Measurements from ENCODE around the gene ATP5F1E. TPM values are rescaled to one million over a fixed set of nuclear protein-coding genes. Genes with fewer than 3 reads are reported as not detected.

Gene ATP5F1E
- total RNA-seq, 4 donors from 2014 or later, result 11.6 to 35.5 (median 26.0) TPM

GRCh38 chr20:59050437-59050836 lies 18.3 kb upstream of the ATP5F1E start:
- WGBS, 2 donors, result 29 to 64% methylated on average over 1 of the region's 1 CpG
- Histone ChIP-seq H3K27me3 (peaks cover 0 to 29% (median 0%) of the 10 kb centered on the region in 4 donors), H3K36me3 (no peaks in the 10 kb centered on the region), H3K4me3 (no peak overlapping the region), H3K4me1 (no peaks in the 10 kb centered on the region), H3K9me3 (no peaks in the 10 kb centered on the region), H3K27ac (no peak overlapping the region)
- no peak for DNase-seq
- TF ChIP-seq, protein P1, sequence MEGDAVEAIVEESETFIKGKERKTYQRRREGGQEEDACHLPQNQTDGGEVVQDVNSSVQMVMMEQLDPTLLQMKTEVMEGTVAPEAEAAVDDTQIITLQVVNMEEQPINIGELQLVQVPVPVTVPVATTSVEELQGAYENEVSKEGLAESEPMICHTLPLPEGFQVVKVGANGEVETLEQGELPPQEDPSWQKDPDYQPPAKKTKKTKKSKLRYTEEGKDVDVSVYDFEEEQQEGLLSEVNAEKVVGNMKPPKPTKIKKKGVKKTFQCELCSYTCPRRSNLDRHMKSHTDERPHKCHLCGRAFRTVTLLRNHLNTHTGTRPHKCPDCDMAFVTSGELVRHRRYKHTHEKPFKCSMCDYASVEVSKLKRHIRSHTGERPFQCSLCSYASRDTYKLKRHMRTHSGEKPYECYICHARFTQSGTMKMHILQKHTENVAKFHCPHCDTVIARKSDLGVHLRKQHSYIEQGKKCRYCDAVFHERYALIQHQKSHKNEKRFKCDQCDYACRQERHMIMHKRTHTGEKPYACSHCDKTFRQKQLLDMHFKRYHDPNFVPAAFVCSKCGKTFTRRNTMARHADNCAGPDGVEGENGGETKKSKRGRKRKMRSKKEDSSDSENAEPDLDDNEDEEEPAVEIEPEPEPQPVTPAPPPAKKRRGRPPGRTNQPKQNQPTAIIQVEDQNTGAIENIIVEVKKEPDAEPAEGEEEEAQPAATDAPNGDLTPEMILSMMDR (IDR thresholded peaks at IDR 0.05), result no peak
- TF ChIP-seq POLR2A (IDR thresholded peaks at IDR 0.05), result no peak
- intact Hi-C loops (cut with DNase I), result no loop called here

DNA sequence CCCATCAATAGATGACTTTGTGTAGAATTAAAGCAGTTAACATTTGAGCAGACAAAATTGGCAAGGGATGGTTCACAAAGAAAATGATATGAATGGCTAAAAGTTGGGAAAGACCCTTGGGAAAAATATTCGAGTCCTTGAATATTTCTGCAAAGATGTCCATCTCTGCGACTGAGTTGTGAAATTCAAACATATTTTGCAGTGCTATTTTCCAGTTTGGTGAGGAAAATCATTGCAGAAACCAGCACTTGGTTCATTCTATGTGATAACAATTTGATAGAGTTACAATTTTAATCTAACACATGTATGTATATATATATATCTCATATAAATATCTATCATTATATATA lies 16.5 kb upstream of the ATP5F1E start:
- peaks cover 0 to 7% (median 0%) of the 10 kb centered on the region in 3 donors for H3K4me1 ChIP-seq
- H3K36me3 ChIP-seq, result no peaks in the 10 kb centered on the region
- H3K9me3 ChIP-seq, result no peaks in the 10 kb centered on the region
- no peak overlapping the region for H3K27ac ChIP-seq
- intact Hi-C loops (cut with DNase I), result no loop called here
- DNase-seq, result no peak
- no peak overlapping the region for H3K4me3 ChIP-seq
- WGBS, 2 donors, result 81 to 90% methylated on average over 2 of the region's 2 CpGs
- no peak for TF ChIP-seq POLR2A (IDR thresholded peaks at IDR 0.05)
- TF ChIP-seq, protein P1 (IDR thresholded peaks at IDR 0.05), result no peak
- peaks cover 0 to 27% (median 0%) of the 10 kb centered on the region in 4 donors for H3K27me3 ChIP-seq

- H3K27me3 ChIP-seq, result peaks cover 0 to 24% (median 0%) of the 10 kb centered on the region in 4 donors
- intact Hi-C loops (cut with DNase I), result no loop called here
- no peak for TF ChIP-seq POLR2A (IDR thresholded peaks at IDR 0.05)
- TF ChIP-seq, protein P1 (IDR thresholded peaks at IDR 0.05), result no peak
- DNase-seq, result no peak
- H3K4me3 ChIP-seq, result no peak overlapping the region
- no peak overlapping the region for H3K27ac ChIP-seq
- H3K9me3 ChIP-seq, result no peaks in the 10 kb centered on the region
- H3K36me3 ChIP-seq, result no peaks in the 10 kb centered on the region
- 73 to 78% methylated on average over 5 of the region's 5 CpGs for WGBS, 2 donors
- H3K4me1 ChIP-seq, result peaks cover 2 to 12% (median 4%) of the 10 kb centered on the region in 3 donors
These were observed 16.0 kb upstream of the ATP5F1E start for GRCh38 chr20:59047938-59048680.

DNA sequence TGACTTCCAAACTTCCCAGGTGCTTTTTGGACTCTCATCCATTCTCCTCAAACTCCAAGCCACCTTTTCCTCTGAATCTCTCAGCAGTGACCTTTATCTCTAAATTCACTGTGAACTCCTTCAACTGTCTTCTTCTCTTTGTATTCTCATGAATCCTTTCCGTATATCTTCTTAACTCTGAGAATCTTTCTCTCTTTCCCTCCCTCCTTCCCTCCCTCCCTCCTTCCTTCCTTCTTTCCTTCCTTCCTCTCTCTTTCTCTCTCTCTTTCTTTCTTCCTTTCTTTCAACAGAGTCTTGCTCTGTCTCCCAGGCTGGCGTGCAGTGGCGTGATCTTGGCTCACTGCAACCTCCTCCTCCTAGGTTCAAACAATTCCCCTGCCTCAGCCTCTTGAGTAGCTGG lies 14.7 kb upstream of the ATP5F1E start:
- peaks cover 3 to 18% (median 7%) of the 10 kb centered on the region in 3 donors for H3K4me1 ChIP-seq
- H3K9me3 ChIP-seq, result no peaks in the 10 kb centered on the region
- no peak for DNase-seq
- TF ChIP-seq POLR2A (IDR thresholded peaks at IDR 0.05), result no peak
- TF ChIP-seq, protein P1 (IDR thresholded peaks at IDR 0.05), result no peak
- intact Hi-C loops (cut with DNase I), result no loop called here
- H3K27ac ChIP-seq, result no peak overlapping the region
- peaks cover 0 to 15% (median 0%) of the 10 kb centered on the region in 4 donors for H3K27me3 ChIP-seq
- 91 to 92% methylated on average over 3 of the region's 3 CpGs for WGBS, 2 donors
- no peaks in the 10 kb centered on the region for H3K36me3 ChIP-seq
- no peak overlapping the region for H3K4me3 ChIP-seq

GRCh38 chr20:59044796-59045195 lies 12.7 kb upstream of the ATP5F1E start:
- Histone ChIP-seq H3K36me3 (no peaks in the 10 kb centered on the region), H3K4me3 (no peak overlapping the region), H3K27me3 (peaks cover 0 to 4% (median 0%) of the 10 kb centered on the region in 4 donors), H3K9me3 (no peaks in the 10 kb centered on the region), H3K4me1 (peaks cover 12 to 39% (median 20%) of the 10 kb centered on the region in 3 donors), H3K27ac (no peak overlapping the region)
- no peak for DNase-seq
- TF ChIP-seq, protein P1 (IDR thresholded peaks at IDR 0.05), result no peak
- no peak for TF ChIP-seq POLR2A (IDR thresholded peaks at IDR 0.05)
- WGBS, 2 donors, result 83 to 90% methylated on average over 2 to 3 of the region's 3 CpGs
- intact Hi-C loops (cut with DNase I), result no loop called here

Measured in esophagus squamous epithelium (tissue), 5 donors.